ENCODE measurements around the gene PPP1R14D. TPM values are rescaled to one million over a fixed set of nuclear protein-coding genes. Genes with fewer than 3 reads are reported as not detected.

The PPP1R14D gene
- total and polyA plus RNA-seq, 2 experiments from 2014 or later = not detected

GRCh38 chr15:40807028-40807887 is 21.2 kb downstream of the PPP1R14D start, which contains the start of the genes DNAJC17 and ZFYVE19:
Gene DNAJC17 (minus strand): TSS chr15:40807473. CDS start chr15:40807446, 27 bp downstream.
Gene ZFYVE19 (plus strand): TSS chr15:40807089. CDS start chr15:40807590, 501 bp downstream.
- peaks cover 8% of the 10 kb centered on the region; the same call in 1 of the 2 replicates for H3K4me1 ChIP-seq (ENCODE audit: insufficient read depth)
- peak within 1 kb of the TSS; percentile 100 for H2AFZ ChIP-seq
- peak; percentile 100 for DNase-seq (ENCODE audit: low spot score)
- H3K4me2 ChIP-seq = peak within 1 kb of the TSS; percentile 92
- peaks cover 8% of the 10 kb centered on the region; the same call in 1 of the 2 replicates for H3F3A ChIP-seq (replicated peaks; ENCODE audit: low read depth)
- peaks cover 13% of the 10 kb centered on the region for H3K27me3 Mint-ChIP-seq (ENCODE audit: insufficient read depth, low read depth, poor library complexity)
- H4K20me1 ChIP-seq (replicated peaks; ENCODE audit: insufficient read depth) = no peaks in the 10 kb centered on the region; the same call in 1 of the 2 replicates
- H3K79me2 ChIP-seq (replicated peaks; ENCODE audit: insufficient read depth) = peaks cover 22% of the 10 kb centered on the region
- H3K27ac Mint-ChIP-seq = peak within 1 kb of the TSS; percentile 97
- peak within 1 kb of the TSS; percentile 94 for H3K4me3 ChIP-seq
- H3K27ac ChIP-seq (ENCODE audit: low read depth) = peak within 1 kb of the TSS; percentile 57; the same call in 1 of the 2 replicates
- no peaks in the 10 kb centered on the region for H3K9me2 ChIP-seq (ENCODE audit: insufficient read depth)
- TF ChIP-seq CREB1 (CRISPR knock-in tag; IDR thresholded peaks at IDR 0.05; ENCODE audit: low read depth) (peak; percentile 80), POLR2AphosphoS5 (IDR thresholded peaks at IDR 0.05; ENCODE audit: low read depth) (peak; percentile 74), ZNF114 (CRISPR knock-in tag; IDR thresholded peaks at IDR 0.05) (no peak), ETS1 (IDR thresholded peaks at IDR 0.05) (peak; percentile 98)
- peak; percentile 98 for ATAC-seq
- no peaks in the 10 kb centered on the region for H3K36me3 ChIP-seq (ENCODE audit: insufficient read depth)
- peaks cover 16% of the 10 kb centered on the region for H3K4me1 Mint-ChIP-seq
- no peaks in the 10 kb centered on the region for H3K9me3 Mint-ChIP-seq
- no peaks in the 10 kb centered on the region; the same call in 2 of the 3 replicates for H3K36me3 Mint-ChIP-seq (ENCODE audit: low read depth)
- no peaks in the 10 kb centered on the region for H3K27me3 ChIP-seq (ENCODE audit: insufficient read depth)
- H3K4me3 Mint-ChIP-seq = peak within 1 kb of the TSS; percentile 99

GRCh38 chr15:40806672-40807027 is 21.9 kb downstream of the PPP1R14D start:
- Histone ChIP-seq H3K79me2 (replicated peaks; ENCODE audit: insufficient read depth) (peaks cover 22% of the 10 kb centered on the region), H3K27ac (ENCODE audit: low read depth) (0 out of 2 replicates have a peak overlapping the region, but pooled peaks have one; percentile 57), H4K20me1 (replicated peaks; ENCODE audit: insufficient read depth) (peaks cover 2% of the 10 kb centered on the region; the same call in 1 of the 2 replicates), H2AFZ (peak overlapping the region; percentile 100), H3K27me3 (ENCODE audit: insufficient read depth) (no peaks in the 10 kb centered on the region), H3K4me1 (ENCODE audit: insufficient read depth) (peaks cover 8% of the 10 kb centered on the region; the same call in 1 of the 2 replicates), H3K9me2 (ENCODE audit: insufficient read depth) (no peaks in the 10 kb centered on the region), H3K36me3 (ENCODE audit: insufficient read depth) (no peaks in the 10 kb centered on the region), H3K4me2 (peak overlapping the region; percentile 92), H3F3A (replicated peaks; ENCODE audit: low read depth) (peaks cover 8% of the 10 kb centered on the region; the same call in 1 of the 2 replicates), H3K4me3 (peak overlapping the region; percentile 94)
- H3K36me3 Mint-ChIP-seq (ENCODE audit: low read depth) = peaks cover 2% of the 10 kb centered on the region; the same call in 1 of the 3 replicates
- peak overlapping the region; percentile 44 for H3K27ac Mint-ChIP-seq
- H3K27me3 Mint-ChIP-seq (ENCODE audit: insufficient read depth, low read depth, poor library complexity) = peaks cover 14% of the 10 kb centered on the region
- ATAC-seq (no peak), DNase-seq (ENCODE audit: low spot score) (no peak)
- H3K9me3 Mint-ChIP-seq = no peaks in the 10 kb centered on the region
- H3K4me1 Mint-ChIP-seq = peaks cover 16% of the 10 kb centered on the region
- H3K4me3 Mint-ChIP-seq = peak overlapping the region; percentile 99
- no peak for TF ChIP-seq CREB1 (CRISPR knock-in tag; IDR thresholded peaks at IDR 0.05; ENCODE audit: low read depth)
- TF ChIP-seq ETS1 (IDR thresholded peaks at IDR 0.05) = no peak
- no peak for TF ChIP-seq JUNB (IDR thresholded peaks at IDR 0.05; ENCODE audit: unreplicated experiment)
- no peak for TF ChIP-seq ZNF331 (CRISPR knock-in tag; IDR thresholded peaks at IDR 0.05; ENCODE audit: low read depth)
- no peak for TF ChIP-seq ZNF114 (CRISPR knock-in tag; IDR thresholded peaks at IDR 0.05)
- no peak for TF ChIP-seq STAT1 (IDR thresholded peaks at IDR 0.05; ENCODE audit: unreplicated experiment)
- TF ChIP-seq ZNF462 (CRISPR knock-in tag; IDR thresholded peaks at IDR 0.05) = no peak
- no peak for TF ChIP-seq EZH2phosphoT487 (IDR thresholded peaks at IDR 0.05; ENCODE audit: unreplicated experiment)
- no peak for TF ChIP-seq POLR2AphosphoS5 (IDR thresholded peaks at IDR 0.05; ENCODE audit: low read depth)
- TF ChIP-seq EZH2 (IDR thresholded peaks at IDR 0.05; ENCODE audit: low read depth, unreplicated experiment) = no peak

Measured in GM23338 (cell line).